Transverse colon (tissue), 4 donors: ENCODE data around the gene GJA5. TPM values are rescaled to one million over a fixed set of nuclear protein-coding genes. Genes with fewer than 3 reads are reported as not detected.
"Not testable (repeated sequence)": the region's sequence is repeated elsewhere in the genome, so short reads cannot be mapped to it uniquely, and the experiment has no call there.

ENCODE experiments used
- DNase-seq: peaks from one replicate; pipeline ENCODE4 v3.0.0-alpha.2; 2019
- H3K27ac ChIP-seq, 4 donors: fragments of 200-600 bp; sonication (generic); 2 replicates each; pipeline ENCODE4 v1.5.1; 2016 to 2018; ENCODE audit warnings: inconsistent platforms in 4 of 4
- H3K27me3 ChIP-seq: fragments of 200-600 bp; sonication (generic); 2 replicates; pipeline ENCODE4 v1.5.1; 2017; ENCODE audit warnings: inconsistent platforms
- H3K36me3 ChIP-seq, 4 donors: fragments of 200-600 bp; sonication (generic); 2 replicates each; pipeline ENCODE4 v1.5.1; 2017 to 2019; ENCODE audit warnings: inconsistent platforms in 4 of 4
- H3K4me1 ChIP-seq, 4 donors: fragments of 200-600 bp; sonication (generic); 2 replicates each; pipeline ENCODE4 v1.5.1; 2017 to 2020; ENCODE audit warnings: inconsistent platforms in 4 of 4
- H3K4me3 ChIP-seq, 4 donors: fragments of 200-600 bp; sonication (generic); 1 replicate in 1 of 4; 2 replicates in 3 of 4; pipeline versions ENCODE4 v1.5.1 to v1.6.1; 2017 to 2019; ENCODE audit warnings: inconsistent platforms in 4 of 4
- H3K9me3 ChIP-seq, 2 donors: fragments of 200-600 bp; sonication (generic); 2 replicates each; pipeline ENCODE4 v1.5.1; 2017 to 2019; ENCODE audit warnings: inconsistent platforms in 2 of 2
- CTCF ChIP-seq, 5 experiments: fragments of 200-600 bp in 3 of 5; fragments of 450-650 bp in 2 of 5; sonication (generic) in 3 of 5; IDR thresholded peaks; 1 replicate in 2 of 5; 2 replicates in 3 of 5; pipeline ENCODE4 v1.5.1; 2016 to 2017; ENCODE audit warnings: antibody characterized with exemption in 5 of 5, inconsistent platforms in 3 of 5, mild to moderate bottlenecking in 2 of 5, moderate library complexity in 1 of 5
- EP300 ChIP-seq: sonication (generic); formaldehyde crosslinking; IDR thresholded peaks from one replicate; pipeline ENCODE4 v1.6.1; 2017; ENCODE audit warnings: antibody characterized with exemption, low read depth
- POLR2A ChIP-seq: fragments of 450-650 bp; IDR thresholded peaks from one replicate; pipeline ENCODE4 v1.6.1; 2016; ENCODE audit warnings: antibody characterized with exemption, mild to moderate bottlenecking, moderate library complexity
- POLR2AphosphoS5 ChIP-seq, 3 donors: sonication (generic); formaldehyde crosslinking; IDR thresholded peaks; one replicate each; pipeline ENCODE4 v1.6.1; 2016; ENCODE audit warnings: antibody characterized with exemption in 3 of 3
- WGBS, 2 donors: methylation state at CpG; one replicate each; pipeline ENCODE4 v1.1.5; 2018; ENCODE audit warnings: low coverage in 1 of 2; 5-methylcytosine and 5-hydroxymethylcytosine counted together
- in situ Hi-C, 4 donors: fragments of 200-750 bp; cut with MboI; loops; one replicate each; pipeline versions ENCODE4 v1.15.0 to v1.15.1; 2017; ENCODE audit warnings: low sequenced_read_pairs in 3 of 4, low pct_ligation_motif_present in 1 of 4, low pct_unique_long_range_greater_than_20kb in 1 of 4
- intact Hi-C: fragments of 100-400 bp; cut with DNase I; formaldehyde crosslinking; loops from one replicate; pipeline ENCODE4 v1.15.1; 2023; ENCODE audit warnings: low total_unique reads
- total RNA-seq, 4 donors: library from RNA; depleted of rRNA; stranded (reverse); fragments of >200 nt; gene quantifications; one replicate each; pipeline ENCODE4 v1.1.0, GENCODE V29; 2016

Gene GJA5
- total RNA-seq, 4 donors from 2014 or later = 0.75 to 119 (median 1.6) TPM

DNA sequence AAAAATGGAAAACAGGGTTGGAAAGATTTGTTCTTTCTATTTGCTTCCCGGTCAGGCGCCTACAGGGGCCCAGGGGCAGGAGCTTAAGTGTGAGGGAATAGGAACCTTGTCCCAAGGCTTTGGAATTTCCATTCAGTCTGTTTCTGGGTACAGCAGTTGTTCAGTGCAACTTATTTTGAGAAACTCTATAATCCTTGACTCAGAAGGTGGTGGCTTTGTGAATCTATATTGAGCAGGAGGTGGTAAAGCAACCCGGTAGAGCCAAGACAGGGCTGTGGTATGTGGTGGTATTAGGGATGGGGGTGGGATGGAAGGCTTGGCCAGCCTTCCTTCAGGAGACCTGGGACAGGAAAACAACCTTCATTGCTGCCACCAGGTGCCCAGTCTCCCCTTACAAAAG, 20.0 kb downstream of the GJA5 start:
- in situ Hi-C loops = no loop called here
- H3K9me3 ChIP-seq = no peaks in the 10 kb centered on the region
- intact Hi-C loops = no loop called here
- DNase-seq = no peak
- TF ChIP-seq CTCF (IDR thresholded peaks at IDR 0.05) (no peak), EP300 (no peak), POLR2A (no peak), POLR2AphosphoS5 (IDR thresholded peaks at IDR 0.05) (no peak)
- WGBS, 2 donors = 86 to 96% methylated on average over 3 of the region's 3 CpGs
- no peaks in the 10 kb centered on the region for H3K27me3 ChIP-seq
- H3K4me3 ChIP-seq = no peak overlapping the region
- H3K27ac ChIP-seq = no peak overlapping the region
- H3K4me1 ChIP-seq = no peaks in the 10 kb centered on the region
- H3K36me3 ChIP-seq = no peaks in the 10 kb centered on the region

DNA sequence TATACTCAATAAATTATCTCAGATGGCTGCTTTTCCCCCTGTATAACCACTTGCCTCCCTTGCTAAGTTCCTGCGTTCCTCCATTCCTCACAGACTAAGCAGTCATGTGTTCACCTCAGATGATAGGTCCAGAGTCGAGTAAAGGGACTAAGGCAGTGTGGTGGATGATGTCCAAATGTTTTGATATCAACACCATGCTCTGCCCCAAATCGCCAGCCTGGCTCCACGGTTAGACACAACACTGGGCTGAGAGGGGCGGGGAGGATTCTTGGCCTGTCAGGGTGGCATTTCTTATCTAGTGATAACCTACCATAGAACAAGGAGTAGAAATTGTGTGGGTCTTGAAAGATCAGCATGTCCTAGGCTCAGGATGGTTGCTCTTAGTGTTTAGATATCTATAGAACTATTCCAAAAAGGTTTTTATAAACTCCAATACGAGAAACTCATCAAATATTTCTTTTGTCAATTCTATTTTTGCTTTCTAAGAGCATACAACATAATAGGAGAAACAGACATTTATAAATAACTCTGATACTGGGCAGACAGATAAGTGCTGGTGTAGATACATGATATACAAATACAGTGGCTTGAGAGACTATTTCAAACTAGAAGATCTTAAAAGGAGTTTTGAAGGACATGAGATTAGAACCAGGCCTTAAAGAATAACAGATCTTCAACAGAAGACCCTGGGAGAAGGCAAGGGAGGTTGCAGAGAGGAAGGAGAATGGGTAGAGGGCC, 21.5 kb downstream of the GJA5 start:
- WGBS, 2 donors = 74 to 87% methylated on average over 6 of the region's 6 CpGs

GRCh38 chr1:147738129-147738528, 22.3 kb downstream of the GJA5 start:
- TF ChIP-seq EP300 = no peak
- TF ChIP-seq POLR2AphosphoS5 (IDR thresholded peaks at IDR 0.05) = no peak
- no peak for TF ChIP-seq POLR2A
- Histone ChIP-seq H3K4me1 (no peaks in the 10 kb centered on the region), H3K9me3 (no peaks in the 10 kb centered on the region), H3K4me3 (no peak overlapping the region), H3K27ac (no peak overlapping the region), H3K36me3 (no peaks in the 10 kb centered on the region), H3K27me3 (no peaks in the 10 kb centered on the region)
- 97% methylated on average over 2 of the region's 2 CpGs; no CpG with 5 or more reads in 1 of the 2 donors for WGBS, 2 donors
- no peak for DNase-seq
- intact Hi-C loops (no loop called here), in situ Hi-C loops (no loop called here)

More for the DNA sequence above, 21.5 kb downstream of the GJA5 start:
- no peaks in the 10 kb centered on the region for H3K4me1 ChIP-seq
- no peak overlapping the region for H3K4me3 ChIP-seq
- no peaks in the 10 kb centered on the region for H3K36me3 ChIP-seq
- no peaks in the 10 kb centered on the region for H3K9me3 ChIP-seq
- no peak overlapping the region for H3K27ac ChIP-seq
- intact Hi-C loops (no loop called here), in situ Hi-C loops (no loop called here)
- no peak for DNase-seq
- TF ChIP-seq EP300 (no peak), POLR2AphosphoS5 (IDR thresholded peaks at IDR 0.05) (no peak), CTCF (IDR thresholded peaks at IDR 0.05) (no peak), POLR2A (no peak)
- H3K27me3 ChIP-seq = no peaks in the 10 kb centered on the region

DNA sequence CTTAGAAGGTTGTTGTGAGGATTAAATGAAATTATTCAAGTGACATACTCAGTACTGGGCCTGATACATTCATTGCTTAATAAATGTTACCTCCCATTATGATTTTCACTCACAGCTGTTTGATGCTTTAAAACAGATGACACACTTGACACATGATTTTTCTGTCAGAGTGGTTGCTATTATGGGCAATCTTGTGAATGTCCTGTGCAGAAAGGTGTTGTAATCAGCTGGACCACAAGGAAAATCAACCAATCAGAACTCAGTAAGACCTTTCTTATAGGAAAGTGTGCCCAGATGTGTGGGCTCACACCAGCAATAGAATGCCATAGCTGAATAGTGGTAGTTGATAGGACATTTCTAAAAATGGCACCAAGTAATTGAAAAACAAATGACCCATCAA, 23.5 kb downstream of the GJA5 start:
- no peaks in the 10 kb centered on the region for H3K36me3 ChIP-seq
- no peaks in the 10 kb centered on the region for H3K4me1 ChIP-seq
- intact Hi-C loops (no loop called here), in situ Hi-C loops (no loop called here)
- no peak overlapping the region for H3K27ac ChIP-seq
- TF ChIP-seq POLR2A (no peak), POLR2AphosphoS5 (IDR thresholded peaks at IDR 0.05) (no peak), EP300 (no peak), CTCF (IDR thresholded peaks at IDR 0.05) (no peak)
- no peak overlapping the region for H3K4me3 ChIP-seq
- no peaks in the 10 kb centered on the region for H3K27me3 ChIP-seq
- DNase-seq = no peak
- H3K9me3 ChIP-seq = no peaks in the 10 kb centered on the region

GRCh38 chr1:147735423-147735822, 25.0 kb downstream of the GJA5 start:
- Histone ChIP-seq H3K27me3 (peaks cover 8% of the 10 kb centered on the region), H3K4me1 (no peaks in the 10 kb centered on the region), H3K27ac (no peak overlapping the region), H3K4me3 (no peak overlapping the region), H3K36me3 (no peaks in the 10 kb centered on the region), H3K9me3 (no peaks in the 10 kb centered on the region)
- intact Hi-C loops (no loop called here), in situ Hi-C loops (no loop called here)
- 86 to 93% methylated on average over 1 of the region's 1 CpG for WGBS, 2 donors
- TF ChIP-seq POLR2A = no peak
- TF ChIP-seq CTCF (IDR thresholded peaks at IDR 0.05) = no peak
- TF ChIP-seq POLR2AphosphoS5 (IDR thresholded peaks at IDR 0.05) = no peak
- no peak for DNase-seq

DNA sequence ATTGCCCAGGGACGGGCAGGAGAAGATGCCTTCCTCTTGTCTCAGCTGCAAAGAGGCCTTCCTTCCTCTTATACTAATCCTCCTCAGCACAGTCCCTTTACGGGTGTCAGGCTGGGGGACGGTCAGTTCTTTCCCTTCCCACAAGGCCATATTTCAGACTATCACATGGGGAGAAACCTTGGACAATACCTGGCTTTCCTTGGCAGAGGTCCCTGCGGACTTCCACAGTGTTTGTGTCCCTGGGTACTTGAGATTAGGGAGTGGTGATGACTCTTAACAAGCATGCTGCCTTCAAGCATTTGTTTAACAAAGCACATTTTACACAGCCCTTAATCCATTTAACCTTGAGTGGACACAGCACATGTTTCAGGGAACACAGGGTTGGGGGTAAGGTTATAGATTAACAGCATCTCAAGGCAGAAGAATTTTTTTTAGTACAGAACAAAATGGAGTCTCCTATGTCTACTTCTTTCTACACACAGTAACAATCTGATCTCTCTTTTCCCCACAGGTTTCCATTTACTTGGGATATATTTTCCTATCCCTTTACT, 26.0 kb downstream of the GJA5 start:
- WGBS, 2 donors = 63 to 100% methylated on average over 1 to 4 of the region's 4 CpGs
- H3K9me3 ChIP-seq, DNase-seq, H3K27me3 ChIP-seq, intact Hi-C loops, H3K4me1 ChIP-seq, H3K36me3 ChIP-seq, H3K4me3 ChIP-seq, H3K27ac ChIP-seq, in situ Hi-C loops: not testable (repeated sequence)
